GM12878 (cell line): ENCODE measurements around the gene FOXK1. TPM values are rescaled to one million over a fixed set of nuclear protein-coding genes. Genes with fewer than 3 reads are reported as not detected.

Experiments used
- ATAC-seq: fragments of 200-7000 bp; cut with Tn5 transposase; 3 replicates; pipeline ENCODE4 v1.9.1; 2020; ENCODE audit warnings: mild to moderate bottlenecking, moderate library complexity
- BruUV-seq: library from RNA; stranded (reverse); fragments of 400-500 nt; replicated peaks from 2 replicates; lab custom pipeline; 2021; lab: Mats Ljungman, UMichigan
- CTCF ChIA-PET: fragments of 300-600 bp; sonication (Branson Sonifier 250); formaldehyde crosslinking; extraction: SDS; loops from one replicate; lab custom pipeline; 2021; ENCODE audit warnings: inconsistent platforms; lab: Yijun Ruan, JAX
- POLR2A ChIA-PET: fragments of 350-600 bp; formaldehyde crosslinking; extraction: SDS; loops from one replicate; lab custom pipeline; 2021; ENCODE audit warnings: inconsistent platforms; lab: Charles Lee
- RAD21 ChIA-PET: fragments of 300-600 bp; sonication (Branson Sonifier 250); formaldehyde crosslinking; loops from one replicate; lab custom pipeline; 2023; ENCODE audit warnings: antibody characterized with exemption; ENCODE audit not compliant: unreplicated experiment; lab: Charles Lee
- SMC1A ChIA-PET: fragments of 300-600 bp; sonication (Branson Sonifier 250); formaldehyde crosslinking; loops from one replicate; lab custom pipeline; 2023; ENCODE audit not compliant: unreplicated experiment, uncharacterized antibody; lab: Charles Lee
- DNase-seq: peaks from one replicate; pipeline ENCODE4 v3.0.0-alpha.2; 2011; ENCODE audit warnings: low read depth, low spot score
- FAIRE-seq: peaks from 3 replicates; lab custom pipeline; 2011; peaks lifted over from hg19 to GRCh38; lab: Jason Lieb, UNC
- H2AFZ ChIP-seq: 2 replicates; pipeline ENCODE4 v1.6.0; 2011; ENCODE audit warnings: low read depth, low read length, control low read depth; ENCODE audit not compliant: control insufficient read depth
- H3K27ac ChIP-seq: 2 replicates; pipeline ENCODE4 v1.5.1; 2011; ENCODE audit warnings: control low read depth; ENCODE audit not compliant: control insufficient read depth, insufficient read depth
- H3K27me3 ChIP-seq, 2 experiments: replicated peaks in 1 of 2; 2 replicates each; pipeline versions ENCODE4 v1.6.0 to v1.6.1; 2011; ENCODE audit warnings: low read length in 1 of 2; ENCODE audit not compliant: control insufficient read depth in 2 of 2, insufficient read depth in 2 of 2
- H3K36me3 ChIP-seq, 2 experiments: 2 replicates each; pipeline ENCODE4 v1.5.1; 2011; ENCODE audit warnings: low read length in 1 of 2; ENCODE audit not compliant: control insufficient read depth in 2 of 2, insufficient read depth in 2 of 2
- H3K4me1 ChIP-seq: 2 replicates; pipeline ENCODE4 v1.6.1; 2011; ENCODE audit warnings: mild to moderate bottlenecking, low read length, moderate library complexity, mixed read lengths; ENCODE audit not compliant: control insufficient read depth, insufficient read depth
- H3K4me2 ChIP-seq: 2 replicates; pipeline ENCODE4 v1.6.0; 2011; ENCODE audit warnings: control low read depth; ENCODE audit not compliant: control insufficient read depth, insufficient read depth
- H3K4me3 ChIP-seq: fragments of 200-600 bp; sonication (generic); 2 replicates; pipeline ENCODE4 v1.5.1; 2016
- H3K79me2 ChIP-seq: 2 replicates; pipeline ENCODE4 v1.6.0; 2011; ENCODE audit warnings: low read length; ENCODE audit not compliant: control insufficient read depth, insufficient read depth
- H3K9ac ChIP-seq: 2 replicates; pipeline ENCODE4 v1.8.0; 2011; ENCODE audit warnings: low read length, control low read depth, mixed read lengths; ENCODE audit not compliant: control insufficient read depth, insufficient read depth
- H3K9me3 ChIP-seq: replicated peaks from 3 replicates; pipeline ENCODE4 v1.5.1; 2011; ENCODE audit warnings: mild to moderate bottlenecking, low read length; ENCODE audit not compliant: control insufficient read depth, insufficient read depth
- H4K20me1 ChIP-seq: 2 replicates; pipeline ENCODE4 v1.6.0; 2011; ENCODE audit not compliant: control insufficient read depth, insufficient read depth
- BHLHE40 ChIP-seq, 2 experiments: fragments of 450-650 bp in 1 of 2; IDR thresholded peaks; 2 replicates each; pipeline ENCODE4 v1.6.1; 2011 to 2017; ENCODE audit warnings: low read depth in 2 of 2, borderline replicate concordance in 1 of 2, improper control_type of control experiment in 1 of 2, low read length in 1 of 2, mild to moderate bottlenecking in 1 of 2
- EED ChIP-seq: sonication (generic); IDR thresholded peaks from 2 replicates; pipeline ENCODE4 v1.6.1; 2016; ENCODE audit warnings: antibody characterized with exemption, low read depth
- EP300 ChIP-seq, 2 experiments: fragments of 150-350 bp in 1 of 2; IDR thresholded peaks; 2 replicates each; pipeline ENCODE4 v1.6.1; 2011 to 2012; ENCODE audit warnings: low read depth in 2 of 2, low read length in 2 of 2, borderline replicate concordance in 1 of 2, improper control_type of control experiment in 1 of 2, inconsistent platforms in 1 of 2; ENCODE audit not compliant: control insufficient read depth in 1 of 2
- GABPA ChIP-seq: IDR thresholded peaks from 2 replicates; pipeline ENCODE4 v1.6.1; 2014; ENCODE audit warnings: antibody characterized with exemption, low read depth, mild to moderate bottlenecking, inconsistent platforms
- NFIC ChIP-seq: IDR thresholded peaks from 2 replicates; pipeline ENCODE4 v1.6.1; 2012; ENCODE audit warnings: low read depth, mild to moderate bottlenecking, inconsistent platforms, low read length, moderate library complexity
- NRF1 ChIP-seq: conservative IDR thresholded peaks from 2 replicates; pipeline ENCODE4 v1.6.1; 2011; ENCODE audit warnings: mild to moderate bottlenecking, low read depth, low read length, improper control_type of control experiment
- SRF ChIP-seq, 2 experiments: IDR thresholded peaks; 2 replicates each; pipeline ENCODE4 v1.6.1; 2011; ENCODE audit warnings: low read depth in 2 of 2, low read length in 2 of 2, mild to moderate bottlenecking in 1 of 2, moderate library complexity in 1 of 2
- TAF1 ChIP-seq: IDR thresholded peaks from 2 replicates; pipeline ENCODE4 v1.6.1; 2011; ENCODE audit warnings: mild to moderate bottlenecking, low read depth, low read length, borderline replicate concordance
- ZNF384 ChIP-seq: IDR thresholded peaks from 2 replicates; pipeline ENCODE4 v1.6.1; 2012; ENCODE audit warnings: low read depth, mild to moderate bottlenecking, low read length, improper control_type of control experiment, borderline replicate concordance
- ZZZ3 ChIP-seq: IDR thresholded peaks from 2 replicates; pipeline ENCODE4 v1.6.1; 2011; ENCODE audit warnings: low read depth; ENCODE audit not compliant: control insufficient read depth, insufficient read length
- WGBS: methylation state at CpG from one replicate; pipeline ENCODE4 v1.1.6; 2016; ENCODE audit warnings: low lambda C conversion rate; ENCODE audit not compliant: insufficient replicate concordance, insufficient coverage; ENCODE audit errors: missing lambda C conversion rate; 5-methylcytosine and 5-hydroxymethylcytosine counted together
- in situ Hi-C: fragments of 300-500 bp; cut with MboI; formaldehyde crosslinking; loops from 9 replicates; pipeline ENCODE4 v1.14.3; 2018; ENCODE audit warnings: mixed read lengths
- intact Hi-C: fragments of 100-400 bp; cut with micrococcal nuclease; formaldehyde crosslinking; loops from one replicate; pipeline ENCODE4 v1.14.2; 2022; ENCODE audit not compliant: unreplicated experiment
- polyA plus RNA-seq, 11 experiments: library from polyadenylated mRNA; depleted of rRNA in 4 of 11; unstranded in 6 of 11; stranded (reverse) in 5 of 11; fragments of >200 nt; fragmentation: Nextera tagmentation in 4 of 11; fragmentation: Illumina TruSeq in 1 of 11; extraction: Ambion mirVana in 4 of 11; extraction: Trizol in 1 of 11; gene quantifications; 1 replicate in 1 of 11; 2 replicates in 10 of 11; pipeline versions ENCODE4 v1.2.1 to v1.2.3, GENCODE V29; 2011 to 2016; ENCODE audit warnings: inconsistent platforms in 2 of 11, missing spikeins in 2 of 11, low read depth in 1 of 11
- total RNA-seq, 4 experiments: library from RNA; depleted of rRNA in 3 of 4; stranded (reverse); fragments of >200 nt in 3 of 4; fragmentation: Illumina TruSeq in 1 of 4; extraction: Trizol in 1 of 4; gene quantifications; 2 replicates each; pipeline versions ENCODE4 v1.2.1 to v1.2.3, GENCODE V29; 2013 to 2021
- TF ChIP-seq, protein P1 (sequence below): IDR thresholded peaks from 2 replicates; pipeline ENCODE4 v1.6.1; 2012; ENCODE audit warnings: low read length, inconsistent platforms

Gene FOXK1
- total and polyA plus RNA-seq, 10 of the 15 experiments (the other 5 are each of a cell fraction or from before 2014, with no cell fraction given), result 0.24 to 31.8 (median 4.5) TPM

DNA sequence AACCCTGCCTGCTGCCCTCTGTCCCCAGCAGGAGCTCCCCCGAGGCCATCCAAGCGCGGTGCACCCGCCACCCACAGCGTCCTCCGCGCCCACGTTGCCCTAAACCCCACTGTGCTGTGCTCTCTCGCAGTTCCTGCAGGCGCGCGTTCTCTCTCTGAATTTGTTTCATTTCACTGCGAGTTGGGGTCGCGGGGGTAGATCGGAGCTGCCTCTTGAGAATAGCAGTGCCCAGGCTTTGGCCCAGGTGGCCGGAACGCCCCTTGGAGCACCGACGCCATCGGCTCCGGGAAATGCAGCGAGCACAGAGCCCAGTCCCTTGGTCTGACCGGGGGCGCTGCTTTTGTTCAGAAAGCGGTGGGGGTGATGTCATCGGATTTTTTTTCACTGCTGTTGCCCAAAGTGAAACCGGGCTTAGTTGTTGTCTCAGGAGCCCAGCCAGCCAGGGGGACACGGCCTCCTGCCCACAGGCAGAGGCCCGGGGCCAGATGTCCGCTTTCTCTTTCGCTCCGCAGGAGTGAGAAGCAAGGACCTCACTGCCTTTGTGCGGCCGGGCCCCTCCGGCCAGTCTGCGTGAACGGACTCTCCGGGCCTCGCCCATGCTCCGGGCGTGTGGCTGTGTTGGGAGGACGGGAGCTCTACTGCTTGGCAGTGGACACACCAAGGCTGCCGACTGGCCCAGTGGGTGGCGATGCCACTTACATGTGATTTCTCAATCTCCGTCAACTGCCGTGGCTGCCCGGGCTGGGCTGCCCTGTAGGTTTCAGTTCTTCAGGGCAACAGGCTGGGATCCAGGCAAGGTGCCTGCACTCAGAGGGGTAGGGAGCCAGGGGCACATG, 43.1 kb downstream of the FOXK1 start (continued):
- TF ChIP-seq GABPA (no peak), EP300 (IDR thresholded peaks at IDR 0.05; ENCODE audit: borderline replicate concordance in 1 of 2, control insufficient read depth in 1 of 2, low read depth in 2 of 2, low read length in 2 of 2) (no peak), NFIC (no peak), BHLHE40 (IDR thresholded peaks at IDR 0.05; ENCODE audit: borderline replicate concordance in 1 of 2, low read depth in 2 of 2, low read length in 1 of 2) (peak in 1 of 2 experiments; percentile 2; a peak in 1 of 4 replicates)
- TF ChIP-seq, protein P1, sequence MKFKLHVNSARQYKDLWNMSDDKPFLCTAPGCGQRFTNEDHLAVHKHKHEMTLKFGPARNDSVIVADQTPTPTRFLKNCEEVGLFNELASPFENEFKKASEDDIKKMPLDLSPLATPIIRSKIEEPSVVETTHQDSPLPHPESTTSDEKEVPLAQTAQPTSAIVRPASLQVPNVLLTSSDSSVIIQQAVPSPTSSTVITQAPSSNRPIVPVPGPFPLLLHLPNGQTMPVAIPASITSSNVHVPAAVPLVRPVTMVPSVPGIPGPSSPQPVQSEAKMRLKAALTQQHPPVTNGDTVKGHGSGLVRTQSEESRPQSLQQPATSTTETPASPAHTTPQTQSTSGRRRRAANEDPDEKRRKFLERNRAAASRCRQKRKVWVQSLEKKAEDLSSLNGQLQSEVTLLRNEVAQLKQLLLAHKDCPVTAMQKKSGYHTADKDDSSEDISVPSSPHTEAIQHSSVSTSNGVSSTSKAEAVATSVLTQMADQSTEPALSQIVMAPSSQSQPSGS, result peak; percentile 98

GRCh38 chr7:4725850-4726450, 43.9 kb downstream of the FOXK1 start:
- in situ Hi-C loops, result no loop called here
- no peak for DNase-seq
- Histone ChIP-seq H3K9me3 (no peaks in the 10 kb centered on the region), H2AFZ (no peak overlapping the region), H3K4me2 (peak overlapping the region; percentile 92), H3K4me3 (peak overlapping the region; percentile 78), H3K36me3 (peaks cover 5 to 13% of the 10 kb centered on the region in 2 experiments; a peak in 3 of 4 replicates), H3K27me3 (no peaks in the 10 kb centered on the region), H3K4me1 (peaks cover 23% of the 10 kb centered on the region), H3K27ac (peak overlapping the region; percentile 74), H3K79me2 (peaks cover 32% of the 10 kb centered on the region), H3K9ac (peak overlapping the region; percentile 60; the same call in 1 of the 2 replicates), H4K20me1 (no peaks in the 10 kb centered on the region)
- intact Hi-C loops, result loop anchor here (1.0 kb wide), 1 partner anchor 42 kb away; no protein-coding TSS in a partner anchor
- ChIA-PET CTCF (interaction anchor here (0.9 kb wide), 1 partner anchor 23 kb away, joined by 3 read pairs; no protein-coding TSS in a partner anchor), SMC1A (interaction anchor here (0.6 to 1.0 kb wide), 3 partner anchors 17 to 42 kb away, joined by 3 read pairs; no protein-coding TSS in a partner anchor), POLR2A (interaction anchor here (1.0 to 4.3 kb wide), 2 partner anchors 19 to 43 kb away, joined by 4 to 15 read pairs; partner anchors contain the start of gene FOXK1), RAD21 (interaction anchor here (0.8 to 3.0 kb wide), 3 partner anchors 18 to 43 kb away, joined by 3 to 16 read pairs (median 8); partner anchors contain the start of gene FOXK1)
- ATAC-seq, result no peak
- no TSS peak for BruUV-seq
- 53% methylated on average over 15 of the region's 15 CpGs for whole genome bisulfite sequencing
- TF ChIP-seq SRF (IDR thresholded peaks at IDR 0.05; ENCODE audit: low read depth in 2 of 2, low read length in 2 of 2) (0 out of 4 replicates have a peak, but pooled peaks of 1 of the 2 experiments have one; percentile 8), EED (no peak), TAF1 (no peak), ZNF384 (peak; percentile 43; the same call in 1 of the 2 replicates), NRF1 (no peak), ZZZ3 (no peak)
- FAIRE-seq, result no peak
